PC-9 (cell line): ENCODE measurements around the gene CHP2.

ENCODE experiments used
- CTCF ChIP-seq: fragments of 200-600 bp; sonication (generic); conservative IDR thresholded peaks from 2 replicates; pipeline ENCODE4 v1.6.1; 2017; ENCODE audit warnings: mixed run types, antibody characterized with exemption, mild to moderate bottlenecking, moderate library complexity
- EZH2 ChIP-seq: fragments of 200-600 bp; sonication (generic); IDR thresholded peaks from 2 replicates; pipeline ENCODE4 v1.8.0; 2017; ENCODE audit warnings: antibody characterized with exemption, low read depth

- TF ChIP-seq EZH2 (no peak), CTCF (no peak)
Observed at GRCh38 chr16:23773339-23773738, 18.5 kb downstream of the CHP2 start.
